CD4-positive, alpha-beta T cell treated with Interleukin-6 for 4 hours (primary cell): ENCODE measurements around the gene PTH1R.
A peak's percentile ranks its signal among the peaks of the same experiment; 100 is the strongest.

ENCODE experiments used
- DNase-seq: peaks from one replicate; pipeline ENCODE4 v3.0.0-alpha.2; 2020; ENCODE audit warnings: mixed read lengths

Gene PTH1R

GRCh38 chr3:46877406-46878125 is at the start of gene PTH1R:
PTH1R (plus strand) TSS chr3:46877721; CDS start chr3:46883560, 5,839 bp downstream.
- no peak for DNase-seq

- no peak for DNase-seq
Observed at GRCh38 chr3:46829699-46830208, 47.8 kb upstream of the PTH1R start.

- no peak for DNase-seq
Observed at GRCh38 chr3:46830801-46831200, 46.7 kb upstream of the PTH1R start.

GRCh38 chr3:46831316-46831715 is 46.2 kb upstream of the PTH1R start:
- DNase-seq = no peak

GRCh38 chr3:46831841-46832240 is 45.7 kb upstream of the PTH1R start:
- no peak for DNase-seq

GRCh38 chr3:46833346-46834300 is 43.9 kb upstream of the PTH1R start:
- DNase-seq = no peak

GRCh38 chr3:46835054-46835453 is 42.5 kb upstream of the PTH1R start:
- DNase-seq = no peak

GRCh38 chr3:46835491-46835890 is 42.0 kb upstream of the PTH1R start:
- DNase-seq = no peak

GRCh38 chr3:46838301-46838700 is 39.2 kb upstream of the PTH1R start:
- no peak for DNase-seq

GRCh38 chr3:46840491-46840890 is 37.0 kb upstream of the PTH1R start:
- DNase-seq = no peak

- DNase-seq = no peak
Observed at GRCh38 chr3:46843508-46843907, 34.0 kb upstream of the PTH1R start.

GRCh38 chr3:46844397-46844796 is 33.1 kb upstream of the PTH1R start:
- DNase-seq = no peak

- DNase-seq = no peak
Observed at GRCh38 chr3:46844881-46845312, 32.6 kb upstream of the PTH1R start.

- no peak for DNase-seq
Observed at GRCh38 chr3:46845397-46845859, 32.1 kb upstream of the PTH1R start.

- DNase-seq = peak; percentile 85
Observed at GRCh38 chr3:46845860-46846623, 31.5 kb upstream of the PTH1R start.

- DNase-seq = no peak
Observed at GRCh38 chr3:46846624-46847542, 30.6 kb upstream of the PTH1R start.

GRCh38 chr3:46847744-46848143 is 29.8 kb upstream of the PTH1R start:
- DNase-seq = no peak

- peak; percentile 42 for DNase-seq
Observed at GRCh38 chr3:46848271-46849044, 29.1 kb upstream of the PTH1R start.

- DNase-seq = no peak
Observed at GRCh38 chr3:46849045-46849631, 28.4 kb upstream of the PTH1R start.
